Activated naive CD4-positive, alpha-beta T cell (primary cell): ENCODE results near the gene NSMF.

Experiments
- DNase-seq, 4 experiments: peaks; one replicate each; lab custom pipeline; 2025; lab: John Stamatoyannopoulos, UW

Gene NSMF, protein sequence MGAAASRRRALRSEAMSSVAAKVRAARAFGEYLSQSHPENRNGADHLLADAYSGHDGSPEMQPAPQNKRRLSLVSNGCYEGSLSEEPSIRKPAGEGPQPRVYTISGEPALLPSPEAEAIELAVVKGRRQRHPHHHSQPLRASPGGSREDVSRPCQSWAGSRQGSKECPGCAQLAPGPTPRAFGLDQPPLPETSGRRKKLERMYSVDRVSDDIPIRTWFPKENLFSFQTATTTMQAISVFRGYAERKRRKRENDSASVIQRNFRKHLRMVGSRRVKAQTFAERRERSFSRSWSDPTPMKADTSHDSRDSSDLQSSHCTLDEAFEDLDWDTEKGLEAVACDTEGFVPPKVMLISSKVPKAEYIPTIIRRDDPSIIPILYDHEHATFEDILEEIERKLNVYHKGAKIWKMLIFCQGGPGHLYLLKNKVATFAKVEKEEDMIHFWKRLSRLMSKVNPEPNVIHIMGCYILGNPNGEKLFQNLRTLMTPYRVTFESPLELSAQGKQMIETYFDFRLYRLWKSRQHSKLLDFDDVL

DNA sequence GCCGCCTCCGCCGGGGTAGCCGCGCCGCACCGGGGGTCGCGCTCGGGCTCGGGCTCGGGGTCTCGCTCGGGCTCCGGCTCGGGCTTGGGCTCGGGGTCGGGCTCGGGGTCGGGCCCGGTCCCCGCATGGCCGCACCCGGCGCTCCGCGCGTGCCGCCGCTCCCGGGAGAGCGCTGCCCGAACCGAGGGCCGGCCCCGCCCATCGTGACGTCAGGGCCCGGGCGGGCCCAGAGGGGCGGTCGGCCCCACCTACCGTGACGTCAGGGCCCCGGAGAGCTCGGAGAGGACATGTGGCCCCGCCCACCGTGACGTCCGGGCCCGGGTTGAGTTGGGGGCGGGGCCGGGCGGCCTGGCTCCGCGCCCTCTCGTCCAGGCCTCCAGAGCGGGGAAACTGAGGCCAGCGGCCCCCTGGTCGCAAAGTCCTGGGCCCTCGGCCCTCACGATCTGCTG is at the start of gene NSMF:
Gene NSMF (minus strand): TSS at position 183 of the 449 bp plus-strand sequence. CDS start 232 bp downstream, outside the sequence.
- DNase-seq, result peak; percentile 73 to 96 (median 83)

DNA sequence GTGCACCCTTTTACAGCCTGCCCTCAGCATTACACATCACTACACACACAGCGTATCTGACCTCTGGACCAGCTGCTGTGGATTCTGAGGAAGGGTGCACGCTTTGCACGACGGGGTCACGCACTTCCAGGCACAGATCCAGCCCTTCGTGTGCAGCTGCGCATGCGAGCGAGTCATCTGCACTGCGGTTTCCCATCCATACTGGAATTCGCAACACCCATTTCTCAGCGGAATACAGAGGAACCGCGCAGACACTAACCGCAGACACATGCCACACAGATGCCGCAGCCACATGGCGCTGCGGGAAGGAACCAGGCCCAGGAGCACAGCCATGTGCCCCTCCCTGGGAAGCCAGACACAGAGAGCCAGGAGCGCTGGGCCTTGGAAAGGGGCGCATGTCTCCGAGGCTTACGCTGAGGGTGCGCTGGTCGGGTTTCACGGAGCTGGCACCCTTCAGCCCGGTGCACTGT is 47.6 kb upstream of the NSMF start:
- DNase-seq, result no peak

DNA sequence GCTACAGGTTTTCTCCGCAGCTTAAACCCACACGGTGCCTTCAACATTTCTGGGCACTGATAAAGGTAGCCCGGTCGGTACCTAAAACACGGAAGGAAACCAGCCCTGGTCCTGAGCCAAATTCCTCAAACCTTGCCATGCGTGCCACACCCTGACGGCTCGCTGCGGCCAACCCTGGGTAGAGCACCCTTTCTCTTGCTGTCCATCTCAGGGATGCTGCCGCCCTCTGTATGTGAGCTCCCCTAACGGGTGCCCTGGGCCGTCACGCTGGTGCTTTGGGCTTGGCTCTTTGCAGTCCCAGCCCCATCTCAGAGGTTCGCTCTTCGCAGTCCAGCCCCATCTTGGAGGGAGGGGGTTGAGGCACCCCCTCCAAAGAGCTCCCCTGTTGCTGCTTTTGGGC is 47.1 kb upstream of the NSMF start:
- DNase-seq, result no peak

DNA sequence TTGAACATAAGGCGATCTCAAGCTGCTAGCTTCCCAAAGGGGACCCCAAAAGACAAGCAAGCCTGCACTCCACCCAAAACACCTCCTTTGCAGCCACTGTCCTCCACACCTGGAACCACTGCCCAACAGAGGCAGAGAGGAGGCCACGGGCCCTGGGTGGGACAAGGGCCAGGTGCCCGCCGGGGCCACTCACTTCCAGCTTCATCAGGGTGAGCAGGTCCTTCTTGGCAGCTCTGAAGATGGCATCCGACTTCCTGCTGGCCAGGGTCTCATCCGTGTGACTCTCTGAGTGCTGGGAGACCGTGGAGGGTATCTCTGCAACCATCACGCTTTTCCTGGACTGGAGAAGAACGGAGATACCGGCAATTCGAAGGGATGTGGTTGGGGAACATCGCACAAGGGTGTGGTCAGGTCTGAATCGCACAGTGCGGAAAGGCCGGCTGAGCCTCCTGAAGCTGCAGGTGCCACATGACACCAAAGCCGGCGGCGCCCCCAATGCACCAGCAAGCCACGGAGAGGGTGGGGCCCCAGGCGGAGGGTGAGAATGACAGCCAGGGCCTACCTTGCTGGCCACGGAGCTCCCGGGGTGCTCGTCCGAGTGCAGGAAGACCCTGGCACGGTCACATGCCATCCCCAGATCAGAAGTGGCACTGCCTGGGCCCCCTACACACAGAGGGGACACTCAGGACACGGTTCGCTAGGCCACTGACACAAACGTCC is 46.4 kb upstream of the NSMF start:
- DNase-seq, result no peak

DNA sequence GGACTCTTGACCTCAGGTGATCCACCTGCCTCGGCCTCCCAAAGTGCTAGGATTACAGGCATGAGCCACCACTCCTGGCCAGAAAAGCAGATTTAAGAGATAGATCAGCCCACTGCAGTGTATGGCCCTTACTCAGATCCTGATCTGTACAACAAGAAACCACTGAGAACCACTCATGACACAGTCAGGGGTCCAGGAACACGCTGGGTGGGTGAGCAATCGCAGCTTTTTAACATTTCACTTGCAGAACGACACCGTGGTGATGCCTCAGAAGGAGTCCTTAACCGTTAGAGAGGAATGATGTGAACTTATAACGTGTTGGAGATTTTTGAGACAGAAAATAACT is 45.3 kb upstream of the NSMF start:
- no peak for DNase-seq

DNA sequence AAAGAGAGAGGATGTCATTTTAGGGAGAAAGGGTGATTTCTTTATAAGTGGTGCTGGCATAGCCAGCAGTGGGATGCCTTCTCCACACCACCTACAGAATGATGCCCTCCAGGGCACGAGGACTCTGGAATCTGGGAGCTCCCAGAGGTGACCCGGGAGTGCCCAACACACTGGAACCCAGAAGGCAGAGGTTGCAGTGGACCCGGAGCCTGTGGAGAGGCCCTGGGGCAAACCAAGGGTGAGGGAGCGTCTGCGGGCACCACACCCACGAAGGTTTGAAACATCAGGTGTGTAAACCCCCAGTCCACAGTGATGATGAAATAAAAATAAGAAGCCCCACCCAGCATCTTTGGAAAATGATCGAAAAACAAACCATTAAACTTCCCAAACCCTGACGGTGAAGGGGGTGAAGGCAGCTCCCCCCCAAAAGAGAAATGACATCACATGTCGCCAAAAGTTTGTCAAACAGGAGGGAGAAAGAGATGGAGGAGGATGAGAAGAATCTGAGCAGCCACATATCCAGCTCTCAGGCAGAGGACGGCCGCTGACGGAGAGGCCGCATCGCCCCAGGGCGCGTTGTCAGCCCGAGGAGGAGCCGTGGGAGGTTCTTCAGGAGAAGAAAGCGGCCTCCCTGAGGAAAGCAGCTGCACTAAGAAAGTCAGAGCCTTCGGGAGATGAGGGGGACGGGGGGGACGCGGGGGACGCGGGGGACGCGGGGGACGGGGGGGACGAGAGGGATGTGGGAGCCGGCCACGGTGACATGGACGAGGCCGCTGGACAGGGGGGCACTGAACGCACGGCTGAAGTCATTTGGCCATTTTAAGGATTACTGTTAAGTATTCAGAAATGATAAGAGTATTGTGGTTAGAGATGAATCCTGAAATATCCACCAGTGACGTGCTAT is 43.1 kb upstream of the NSMF start:
- DNase-seq, result no peak

DNA sequence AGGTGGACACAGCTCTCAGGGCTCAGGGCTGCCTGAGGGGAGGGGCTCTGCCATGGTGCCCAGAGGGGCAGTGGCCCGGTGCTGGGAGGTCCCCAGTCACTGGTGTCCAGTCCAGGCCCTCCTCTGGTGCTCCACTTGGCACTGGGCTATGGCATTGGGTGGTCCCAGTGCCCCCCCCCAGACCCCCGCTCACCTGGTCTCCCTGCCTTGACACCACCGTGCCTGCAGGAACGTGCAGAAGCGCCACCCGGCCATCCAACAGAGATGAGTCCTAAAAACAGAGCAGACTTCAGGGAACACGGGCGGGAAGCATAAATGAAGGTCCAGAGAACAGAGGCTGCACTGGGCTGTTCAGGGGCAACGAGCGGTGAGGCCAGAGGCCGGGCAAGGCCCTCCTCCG is 42.3 kb upstream of the NSMF start:
- no peak for DNase-seq

DNA sequence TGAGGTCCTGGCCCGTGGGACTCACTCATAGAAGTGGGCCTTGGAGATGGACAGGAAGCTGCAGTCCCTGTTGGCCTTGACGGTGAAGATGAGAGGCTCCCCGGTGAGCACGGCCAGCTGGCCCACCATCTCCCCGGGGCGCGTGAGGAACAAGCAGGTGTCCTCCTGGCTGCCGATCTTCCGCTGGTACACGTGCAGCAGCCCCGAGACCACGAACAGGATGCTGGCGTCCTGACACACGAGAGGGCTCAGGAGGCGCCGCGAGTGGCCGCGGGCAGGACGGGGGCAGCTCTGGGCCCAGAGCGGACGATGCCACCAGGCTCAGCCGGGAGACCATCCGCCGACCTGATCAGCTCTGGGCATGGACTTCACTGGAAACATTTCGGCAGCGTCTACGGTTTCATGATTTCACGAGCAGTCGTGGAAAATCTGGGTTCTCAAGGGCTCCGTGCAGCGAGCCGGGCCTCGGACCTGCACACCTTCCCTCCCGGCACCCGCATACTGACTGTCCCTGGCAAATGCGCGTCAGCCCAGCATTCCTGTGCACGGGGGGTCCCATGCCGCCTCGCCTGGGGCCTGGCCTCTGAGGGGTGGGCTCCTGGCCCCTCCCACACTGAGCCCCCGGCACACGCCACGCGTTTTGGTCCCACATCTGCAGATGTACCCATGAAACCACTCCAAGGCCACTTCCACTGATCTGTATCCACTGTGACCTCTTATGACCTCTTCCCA is 41.7 kb upstream of the NSMF start:
- DNase-seq, result no peak

DNA sequence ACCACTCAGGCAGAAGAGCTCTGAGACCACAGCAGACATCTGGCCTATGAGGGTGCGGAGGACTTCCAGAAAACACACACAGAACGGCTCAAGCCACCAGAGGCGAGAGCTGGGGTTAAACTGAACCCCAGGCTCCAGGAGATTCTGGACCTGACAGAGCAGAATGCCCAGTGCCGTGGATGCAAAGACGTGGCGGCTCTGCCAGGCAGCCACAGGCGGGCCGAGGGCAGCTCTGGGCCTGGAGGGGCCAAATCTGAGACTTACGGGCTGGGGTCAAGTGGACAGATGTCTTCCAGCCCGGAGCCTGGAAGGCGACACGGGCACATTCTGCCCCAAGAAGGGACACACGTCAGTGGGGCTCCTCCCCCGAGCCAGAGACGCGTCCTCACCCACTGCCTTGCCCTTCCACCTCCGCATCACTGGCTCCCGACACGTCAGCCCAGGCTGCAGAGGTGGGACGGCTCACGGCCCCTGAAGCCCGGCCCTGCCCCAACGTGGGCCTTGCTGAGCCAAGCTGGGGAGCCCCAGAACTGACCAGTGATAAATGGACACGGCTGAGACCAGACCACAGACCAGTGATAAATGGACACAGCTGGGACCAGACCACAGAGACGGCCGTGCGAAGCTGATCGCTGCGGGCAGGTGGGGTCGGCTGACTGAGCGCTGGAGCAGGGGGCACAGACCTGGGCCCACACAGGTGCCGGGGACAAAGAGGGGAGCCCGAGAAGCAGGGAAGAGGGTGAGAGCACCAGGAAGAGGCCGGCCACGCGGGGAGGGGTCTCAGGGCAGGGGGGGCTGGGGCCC is 40.9 kb upstream of the NSMF start:
- DNase-seq, result no peak

DNA sequence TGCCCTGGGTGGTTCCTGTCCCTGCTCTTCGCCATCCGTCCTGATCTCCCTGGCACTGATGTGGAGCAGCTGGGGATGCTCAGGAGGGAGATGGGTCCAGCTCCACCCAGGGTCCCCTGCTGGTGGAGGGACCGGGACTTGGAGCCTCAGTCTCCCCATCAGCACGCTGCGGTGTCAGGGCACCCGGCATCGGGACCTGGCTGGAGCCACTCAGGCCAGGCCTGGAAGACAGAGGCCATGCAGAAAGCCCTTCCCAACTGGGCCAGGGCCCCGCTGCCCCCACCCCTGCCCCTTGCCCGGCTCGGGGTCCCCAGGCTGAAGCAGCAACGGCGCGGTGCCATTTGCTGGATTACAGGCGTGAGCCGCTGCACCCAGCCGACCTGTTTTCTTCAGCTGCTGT is 40.3 kb upstream of the NSMF start:
- DNase-seq, result no peak

DNA sequence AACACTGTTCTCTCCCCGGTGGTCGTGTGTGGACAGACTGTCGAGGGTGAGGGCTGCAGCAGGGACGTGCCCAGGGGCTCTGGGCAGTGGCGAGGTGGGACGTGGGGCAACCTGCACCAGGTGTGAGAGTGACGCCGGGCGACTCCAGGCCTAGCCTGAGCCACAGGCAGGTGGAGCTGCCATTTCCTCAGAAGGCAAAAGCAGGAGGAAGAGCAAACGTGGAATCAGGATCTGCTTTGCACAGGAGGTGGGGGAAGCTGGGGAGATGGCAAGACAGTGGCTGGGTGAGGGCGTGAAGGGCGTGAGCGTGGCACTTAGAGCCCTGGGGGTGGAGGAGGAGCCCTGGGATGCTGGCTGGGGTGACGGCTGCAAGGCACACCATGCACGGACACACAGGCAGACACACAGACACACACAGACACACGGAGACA is 39.6 kb upstream of the NSMF start:
- no peak for DNase-seq

DNA sequence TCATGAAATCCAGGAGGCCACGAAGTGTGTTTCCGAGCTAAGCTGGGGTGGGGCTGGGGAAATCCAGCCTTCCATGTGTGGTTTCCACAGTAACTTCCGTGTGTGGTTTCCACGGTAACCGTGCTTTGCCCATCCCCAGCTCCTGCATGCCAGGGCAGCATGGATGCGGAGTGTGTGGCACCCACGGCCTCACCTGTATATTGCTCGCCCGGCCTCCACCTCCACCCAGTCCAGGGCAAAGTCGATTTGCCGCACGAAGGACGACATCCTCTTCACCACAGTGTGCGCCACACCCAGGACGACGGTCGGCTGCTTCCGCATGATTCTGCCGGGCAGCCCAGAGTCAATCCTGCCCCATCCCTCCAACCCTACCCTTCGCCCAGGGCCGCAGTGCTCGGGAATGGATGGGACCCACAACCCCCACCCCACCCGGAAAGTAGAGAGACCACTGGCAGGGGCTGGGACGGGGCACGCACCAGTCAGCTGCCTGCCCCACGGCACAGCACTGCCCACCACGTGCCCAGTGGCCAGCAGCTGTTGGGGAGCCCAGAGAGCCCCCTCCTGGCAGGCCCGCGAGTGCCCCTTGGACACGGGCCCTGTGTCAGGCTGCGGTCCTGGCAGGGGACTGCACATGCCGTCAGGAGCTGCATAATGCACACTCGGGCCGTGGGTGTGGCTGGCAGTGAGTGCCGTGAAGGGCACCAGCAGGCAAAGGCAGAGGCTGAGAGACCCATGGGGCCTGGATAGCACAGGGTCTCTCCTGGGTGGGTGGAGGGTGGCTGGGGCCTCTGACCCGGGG is 39.0 kb upstream of the NSMF start:
- no peak for DNase-seq

DNA sequence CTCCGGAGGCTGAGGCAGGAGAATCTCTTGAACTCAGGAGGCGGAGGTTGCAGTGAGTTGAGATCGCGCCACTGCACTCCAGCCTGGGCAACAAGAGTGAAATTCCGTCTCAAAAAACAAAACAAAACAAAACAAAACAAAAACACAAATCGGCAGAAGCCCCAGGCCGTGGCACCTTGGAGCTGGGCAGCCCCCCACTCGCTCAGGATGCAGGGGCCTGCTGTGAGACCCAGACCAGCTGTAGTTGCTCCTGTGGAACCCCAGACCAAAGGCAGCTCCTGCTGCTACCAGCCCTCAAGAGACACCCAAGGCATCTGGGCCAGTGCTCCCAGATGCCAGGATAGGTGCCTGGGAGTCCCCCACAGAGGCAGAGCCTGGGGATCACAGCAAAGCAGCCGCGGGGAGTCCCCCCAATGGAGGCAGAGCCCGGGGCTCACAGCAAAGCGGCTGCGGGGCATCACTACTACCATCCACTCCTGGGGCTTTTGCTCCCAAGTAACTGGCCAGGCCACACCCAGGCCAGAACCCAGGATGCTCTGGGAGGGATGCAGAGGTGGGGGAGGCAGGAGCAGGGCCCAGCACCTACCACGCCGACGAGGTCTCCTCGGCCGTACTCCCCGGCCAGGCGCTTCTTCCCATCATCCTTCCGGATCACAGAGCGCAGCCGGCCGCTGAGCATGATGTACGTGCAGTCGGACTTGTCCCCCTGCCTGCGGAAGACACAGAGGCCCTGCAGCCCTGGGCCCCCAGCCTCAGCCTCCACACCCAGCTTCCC is 37.7 kb upstream of the NSMF start:
- DNase-seq, result no peak

DNA sequence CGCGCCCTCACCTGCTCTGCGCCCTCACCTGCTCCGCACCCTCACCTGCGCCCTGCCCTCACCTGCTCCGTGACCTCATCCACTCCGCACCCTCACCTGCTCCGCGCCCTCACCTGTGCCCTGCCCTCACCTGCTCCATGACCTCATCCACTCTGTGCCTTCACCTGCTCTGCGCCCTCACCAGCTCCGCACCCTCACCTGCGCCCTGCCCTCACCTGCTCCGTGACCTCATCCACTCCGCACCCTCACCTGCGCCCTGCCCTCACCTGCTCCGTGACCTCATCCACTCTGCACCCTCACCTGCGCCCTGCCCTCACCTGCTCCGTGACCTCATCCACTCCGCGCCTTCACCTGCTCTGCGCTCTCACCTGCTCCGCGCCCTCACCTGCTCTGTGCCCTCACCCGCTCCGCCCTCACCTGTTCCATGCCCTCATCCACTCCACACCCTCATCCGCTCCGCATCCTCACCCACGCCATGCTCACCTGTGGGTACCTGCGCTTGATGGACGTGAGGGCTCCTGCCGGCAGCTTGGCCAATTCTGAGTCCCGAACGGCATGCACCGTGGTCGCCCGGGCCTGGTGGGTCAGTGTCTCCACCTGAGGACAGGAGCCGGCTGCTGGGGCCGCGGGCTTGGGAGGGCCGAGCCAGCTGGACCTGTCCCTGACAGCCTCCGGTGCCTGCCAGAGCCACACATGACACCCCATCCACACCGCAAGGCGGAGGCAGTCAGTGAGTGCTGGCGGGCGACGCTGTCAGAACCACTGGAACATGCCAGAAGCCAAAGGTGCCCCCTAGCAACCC is 35.6 kb upstream of the NSMF start:
- DNase-seq, result no peak

DNA sequence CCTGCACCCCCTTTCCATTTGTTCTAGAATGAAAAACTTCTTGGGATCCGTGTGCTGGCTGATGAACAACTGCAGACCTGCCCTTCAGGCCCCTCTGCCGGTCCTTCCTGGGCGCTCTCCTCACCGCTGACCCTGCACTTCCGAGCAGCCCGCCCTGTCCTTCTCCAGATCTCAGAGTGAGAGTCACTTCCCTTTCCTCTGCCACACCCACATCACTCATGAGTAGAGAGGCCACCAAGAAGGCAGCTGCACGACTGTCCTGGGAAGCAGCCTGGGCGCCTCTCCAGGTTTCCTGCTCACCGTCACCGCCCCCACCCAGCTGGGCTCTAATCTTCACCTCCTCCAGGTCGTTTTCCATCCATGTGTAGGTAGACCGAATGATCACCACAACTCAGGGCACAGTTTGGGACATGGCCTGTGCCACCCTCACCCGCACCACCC is 35.0 kb upstream of the NSMF start:
- DNase-seq, result no peak

DNA sequence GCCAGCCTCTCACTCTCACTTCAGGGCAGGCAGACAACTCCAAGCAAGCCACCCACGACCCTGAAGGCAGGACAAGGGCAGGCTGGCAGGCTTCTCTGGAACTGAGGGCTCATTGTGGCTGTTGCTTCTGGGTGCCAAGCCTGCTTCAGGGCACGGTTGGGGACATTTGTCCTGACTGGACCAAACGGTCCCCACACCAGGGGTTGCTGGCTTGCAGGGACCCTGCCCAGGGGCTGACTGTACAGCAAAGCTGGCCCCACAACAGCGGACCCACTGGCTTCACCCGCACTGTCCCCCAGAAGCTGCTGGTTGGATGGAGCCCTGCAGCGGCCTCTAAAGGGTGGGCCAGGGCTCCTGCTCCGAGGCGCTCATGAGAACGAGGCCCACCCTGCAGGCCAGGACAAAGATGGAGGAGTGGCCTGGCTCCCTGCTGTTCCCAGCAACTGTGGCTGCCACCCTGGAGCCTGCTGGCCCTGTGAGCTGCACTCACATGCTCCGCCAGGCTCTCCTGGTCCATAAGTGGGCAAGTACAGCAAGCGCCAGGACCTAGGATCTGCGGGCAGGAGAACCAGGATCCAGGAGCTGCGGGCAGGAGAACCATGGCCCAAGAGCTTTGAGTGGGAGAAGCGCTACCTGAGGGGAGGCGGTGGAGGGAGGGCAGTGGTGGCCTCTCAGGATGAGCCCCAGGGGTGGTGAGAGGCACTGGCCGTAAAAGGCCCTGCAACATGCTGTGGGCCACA is 34.4 kb upstream of the NSMF start:
- DNase-seq, result no peak
